Mucosa of rectum (tissue), 2 donors: ENCODE results near the gene PDE4D.

ENCODE experiments used
- H3K27ac ChIP-seq, 2 donors: one replicate each; pipeline ENCODE4 v1.7.0; 2013; ENCODE audit warnings: inconsistent platforms in 2 of 2, low read depth in 2 of 2, low read length in 2 of 2
- H3K27me3 ChIP-seq, 2 donors: one replicate each; pipeline ENCODE4 v1.7.0; 2013; ENCODE audit warnings: low read length in 2 of 2; ENCODE audit not compliant: control insufficient read depth in 2 of 2, insufficient read depth in 2 of 2
- H3K36me3 ChIP-seq, 2 donors: one replicate each; pipeline ENCODE4 v1.7.0; 2013; ENCODE audit warnings: low read length in 2 of 2; ENCODE audit not compliant: control insufficient read depth in 2 of 2, insufficient read depth in 2 of 2
- H3K4me1 ChIP-seq, 2 donors: one replicate each; pipeline ENCODE4 v1.7.0; 2013; ENCODE audit warnings: low read length in 2 of 2, mild to moderate bottlenecking in 1 of 2; ENCODE audit not compliant: control insufficient read depth in 2 of 2, insufficient read depth in 2 of 2
- H3K4me3 ChIP-seq, 2 donors: one replicate each; pipeline ENCODE4 v1.7.0; 2013; ENCODE audit warnings: low read length in 2 of 2
- H3K9ac ChIP-seq, 2 donors: one replicate each; pipeline ENCODE4 v1.7.0; 2013; ENCODE audit warnings: low read length in 2 of 2, low read depth in 1 of 2, mild to moderate bottlenecking in 1 of 2
- H3K9me3 ChIP-seq, 2 donors: one replicate each; pipeline ENCODE4 v1.7.0; 2013; ENCODE audit warnings: low read length in 2 of 2; ENCODE audit not compliant: control insufficient read depth in 2 of 2
- donor health status: healthy.
- donor health status: Normal muscosa, but diverticular disease.

PDE4D gene

GRCh38 chr5:59843511-59844213 is 49.9 kb downstream of the PDE4D start:
- H3K27me3 ChIP-seq: no peaks in the 10 kb centered on the region
- H3K4me3 ChIP-seq: no peak overlapping the region
- H3K9me3 ChIP-seq: no peaks in the 10 kb centered on the region
- H3K4me1 ChIP-seq: no peaks in the 10 kb centered on the region
- H3K9ac ChIP-seq: no peak overlapping the region
- no peaks in the 10 kb centered on the region for H3K36me3 ChIP-seq
- no peak overlapping the region for H3K27ac ChIP-seq

DNA sequence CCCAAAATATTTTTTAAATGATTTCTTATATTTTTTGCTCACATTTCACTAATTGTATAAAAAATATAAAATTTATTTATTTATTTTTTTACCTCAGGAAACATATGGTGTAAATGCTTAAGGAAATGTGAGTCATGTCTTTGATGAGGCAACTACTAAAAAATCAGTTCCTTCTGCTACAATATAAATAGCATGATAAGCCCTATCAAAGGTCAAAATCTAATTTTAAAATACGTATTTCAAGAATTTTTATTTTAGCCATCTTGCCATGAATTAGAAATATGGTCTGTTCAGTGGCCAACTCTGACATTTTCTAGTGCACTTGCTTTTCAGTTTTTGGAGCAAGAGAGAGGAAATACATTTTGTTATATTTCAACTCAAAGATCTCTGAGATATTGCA is 50.5 kb downstream of the PDE4D start:
- no peaks in the 10 kb centered on the region for H3K9me3 ChIP-seq
- no peak overlapping the region for H3K9ac ChIP-seq
- H3K4me1 ChIP-seq: no peaks in the 10 kb centered on the region
- H3K27ac ChIP-seq: no peak overlapping the region
- H3K4me3 ChIP-seq: no peak overlapping the region
- no peaks in the 10 kb centered on the region for H3K27me3 ChIP-seq
- H3K36me3 ChIP-seq: no peaks in the 10 kb centered on the region

DNA sequence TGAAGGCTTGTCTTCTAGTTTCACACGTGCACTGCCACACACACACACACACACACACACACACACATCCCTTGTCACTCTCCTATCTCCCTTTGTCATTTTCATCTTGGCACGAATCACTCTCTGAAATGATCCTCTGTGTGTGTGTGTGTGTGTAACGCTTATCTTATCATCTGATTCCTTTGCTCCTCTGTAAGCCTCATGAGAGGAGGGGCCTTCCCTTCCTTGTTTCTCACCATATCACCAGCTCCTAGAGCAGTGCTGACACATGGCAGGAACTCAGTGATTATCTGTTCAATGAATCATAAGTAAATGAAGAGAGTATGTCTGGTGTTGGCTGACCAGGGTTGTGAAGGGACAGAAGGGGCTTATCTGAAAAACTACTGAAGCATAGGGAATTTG is 53.3 kb downstream of the PDE4D start:
- H3K4me1 ChIP-seq: no peaks in the 10 kb centered on the region
- H3K27me3 ChIP-seq: no peaks in the 10 kb centered on the region
- H3K4me3 ChIP-seq: no peak overlapping the region
- H3K36me3 ChIP-seq: no peaks in the 10 kb centered on the region
- H3K9ac ChIP-seq: no peak overlapping the region
- H3K9me3 ChIP-seq: no peaks in the 10 kb centered on the region
- no peak overlapping the region for H3K27ac ChIP-seq

GRCh38 chr5:59838989-59839388 is 54.5 kb downstream of the PDE4D start:
- H3K27me3 ChIP-seq: no peaks in the 10 kb centered on the region
- H3K9me3 ChIP-seq: no peaks in the 10 kb centered on the region

GRCh38 chr5:59838067-59838466 is 55.5 kb downstream of the PDE4D start:
- Histone ChIP-seq H3K4me3 (no peak overlapping the region), H3K27ac (no peak overlapping the region), H3K27me3 (no peaks in the 10 kb centered on the region), H3K36me3 (no peaks in the 10 kb centered on the region), H3K9ac (no peak overlapping the region), H3K4me1 (no peaks in the 10 kb centered on the region), H3K9me3 (no peaks in the 10 kb centered on the region)

More at GRCh38 chr5:59838989-59839388, 54.5 kb downstream of the PDE4D start:
- Histone ChIP-seq H3K4me1 (no peaks in the 10 kb centered on the region), H3K36me3 (no peaks in the 10 kb centered on the region), H3K9ac (no peak overlapping the region), H3K4me3 (no peak overlapping the region), H3K27ac (no peak overlapping the region)

DNA sequence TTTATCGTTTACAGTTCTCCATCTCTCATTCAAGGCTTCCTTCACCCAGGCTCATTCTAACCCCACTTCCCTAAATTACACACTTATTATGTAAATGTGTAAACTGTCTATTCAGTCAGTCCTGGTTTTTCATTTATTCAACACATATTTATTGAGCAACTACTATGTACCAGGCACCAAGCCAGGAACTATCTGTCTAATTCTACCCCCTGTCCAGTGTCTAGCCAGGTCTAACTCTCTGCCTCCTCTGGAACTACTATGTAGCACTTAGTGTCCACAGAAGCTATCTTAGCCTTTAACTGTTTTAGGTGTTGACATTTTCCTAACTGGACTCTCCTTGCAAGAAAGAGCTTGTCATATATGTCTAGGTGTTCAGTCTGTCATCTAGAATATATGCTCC is 56.5 kb downstream of the PDE4D start:
- no peak overlapping the region for H3K27ac ChIP-seq
- no peaks in the 10 kb centered on the region for H3K27me3 ChIP-seq
- no peaks in the 10 kb centered on the region for H3K9me3 ChIP-seq
- H3K9ac ChIP-seq: no peak overlapping the region
- H3K36me3 ChIP-seq: no peaks in the 10 kb centered on the region
- H3K4me3 ChIP-seq: no peak overlapping the region
- no peaks in the 10 kb centered on the region for H3K4me1 ChIP-seq

GRCh38 chr5:59835800-59836199 is 57.7 kb downstream of the PDE4D start:
- Histone ChIP-seq H3K27me3 (peaks cover 0 to 3% of the 10 kb centered on the region in 2 donors), H3K4me3 (no peak overlapping the region), H3K27ac (no peak overlapping the region), H3K36me3 (no peaks in the 10 kb centered on the region), H3K9me3 (no peaks in the 10 kb centered on the region), H3K9ac (no peak overlapping the region), H3K4me1 (no peaks in the 10 kb centered on the region)

GRCh38 chr5:59833448-59833847 is 60.1 kb downstream of the PDE4D start:
- no peak overlapping the region for H3K4me3 ChIP-seq
- no peaks in the 10 kb centered on the region for H3K4me1 ChIP-seq
- H3K9ac ChIP-seq: no peak overlapping the region
- no peaks in the 10 kb centered on the region for H3K9me3 ChIP-seq
- H3K36me3 ChIP-seq: no peaks in the 10 kb centered on the region
- H3K27me3 ChIP-seq: peaks cover 0 to 3% of the 10 kb centered on the region in 2 donors
- H3K27ac ChIP-seq: no peak overlapping the region

DNA sequence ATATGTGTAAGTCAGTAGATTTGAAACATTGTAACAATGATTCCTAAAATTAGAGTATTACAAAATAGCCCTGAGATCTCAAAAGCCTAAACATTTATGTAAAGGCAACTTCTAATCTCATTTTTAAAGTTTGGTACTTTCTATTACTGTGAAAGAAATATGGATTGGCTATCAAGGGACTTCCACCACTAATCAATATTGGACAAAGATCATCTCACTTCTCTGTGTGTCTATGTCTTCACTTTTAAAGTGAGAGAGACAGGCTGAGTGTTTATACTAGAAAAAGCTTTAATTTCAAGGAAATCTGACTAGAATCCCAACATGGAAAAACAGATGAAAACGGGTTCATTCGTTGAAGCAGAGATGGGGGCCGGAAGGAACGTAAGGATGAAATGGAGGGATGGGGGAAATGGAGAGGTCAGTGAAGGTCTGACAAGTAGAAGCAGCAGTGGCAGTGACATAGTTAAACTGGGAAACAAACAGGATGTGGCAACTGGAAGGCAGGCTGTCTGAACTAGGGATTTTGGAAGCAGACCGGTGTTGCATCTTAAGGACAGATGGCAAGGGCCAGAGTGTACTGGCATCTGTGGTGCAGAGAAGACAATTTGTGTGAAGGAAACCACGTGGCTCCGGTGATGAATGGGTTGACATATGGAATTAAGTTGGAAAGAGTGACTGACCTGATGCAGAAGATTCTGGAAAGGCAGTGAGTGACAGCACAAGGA is 60.8 kb downstream of the PDE4D start:
- Histone ChIP-seq H3K36me3 (no peaks in the 10 kb centered on the region), H3K9ac (no peak overlapping the region), H3K4me1 (no peaks in the 10 kb centered on the region), H3K4me3 (no peak overlapping the region), H3K27me3 (peaks cover 0 to 3% of the 10 kb centered on the region in 2 donors), H3K27ac (no peak overlapping the region), H3K9me3 (no peaks in the 10 kb centered on the region)

- Histone ChIP-seq H3K36me3 (no peaks in the 10 kb centered on the region), H3K27ac (no peak overlapping the region), H3K4me3 (no peak overlapping the region), H3K4me1 (no peaks in the 10 kb centered on the region), H3K9ac (no peak overlapping the region), H3K27me3 (peaks cover 0 to 3% of the 10 kb centered on the region in 2 donors), H3K9me3 (no peaks in the 10 kb centered on the region)
These were observed 62.1 kb downstream of the PDE4D start for GRCh38 chr5:59831326-59832010.
